Epithelial cell of esophagus (primary cell): ENCODE data around the gene PCNP.
A peak's percentile ranks its signal among the peaks of the same experiment; 100 is the strongest.
"Not testable (repeated sequence)": the region's sequence is repeated elsewhere in the genome, so short reads cannot be mapped to it uniquely, and the experiment has no call there.

Experiments
- DNase-seq: peaks from one replicate; pipeline ENCODE4 v3.0.0; 2010; ENCODE audit warnings: low read depth
- H3K4me3 ChIP-seq: 2 replicates; pipeline ENCODE4 v1.5.1; 2011; ENCODE audit warnings: mild to moderate bottlenecking, low read length, control low read depth
- CTCF ChIP-seq: IDR thresholded peaks from 2 replicates; pipeline ENCODE4 v1.5.1; 2011; ENCODE audit warnings: low read depth, mild to moderate bottlenecking, low read length, control low read depth, inconsistent platforms; ENCODE audit not compliant: insufficient read depth; ENCODE audit errors: missing control alignments

Gene PCNP

GRCh38 chr3:101532783-101533602 lies 41.0 kb upstream of the PCNP start:
- H3K4me3 ChIP-seq, result no peak overlapping the region
- TF ChIP-seq CTCF, result no peak

GRCh38 chr3:101533603-101533968 lies 40.4 kb upstream of the PCNP start:
- H3K4me3 ChIP-seq, result no peak overlapping the region
- no peak for DNase-seq
- no peak for TF ChIP-seq CTCF

More at GRCh38 chr3:101532783-101533602, 41.0 kb upstream of the PCNP start:
- DNase-seq, result peak; percentile 65

GRCh38 chr3:101535221-101535620 lies 38.8 kb upstream of the PCNP start:
- DNase-seq, result no peak
- no peak for TF ChIP-seq CTCF
- H3K4me3 ChIP-seq, result no peak overlapping the region

- no peak overlapping the region for H3K4me3 ChIP-seq
- no peak for TF ChIP-seq CTCF
- DNase-seq, result no peak
Measured at GRCh38 chr3:101536266-101536665, 37.7 kb upstream of the PCNP start.

GRCh38 chr3:101536955-101537354 lies 37.0 kb upstream of the PCNP start:
- DNase-seq, result not testable (repeated sequence)

GRCh38 chr3:101542957-101543356 lies 31.0 kb upstream of the PCNP start:
- DNase-seq, result no peak
- no peak for TF ChIP-seq CTCF
- no peak overlapping the region for H3K4me3 ChIP-seq

More at GRCh38 chr3:101536955-101537354, 37.0 kb upstream of the PCNP start:
- not testable (repeated sequence) for H3K4me3 ChIP-seq

- no peak for DNase-seq
- no peak overlapping the region for H3K4me3 ChIP-seq
- TF ChIP-seq CTCF, result peak; percentile 57
Measured at GRCh38 chr3:101544161-101544850, 29.7 kb upstream of the PCNP start.
